Ecto neural progenitor cell (in vitro differentiated cells): ENCODE results near the gene DMD.

Source experiments
- DNase-seq: peaks from one replicate; pipeline ENCODE4 v3.0.0-alpha.2; 2018; ENCODE audit warnings: low spot score

DMD gene

DNA sequence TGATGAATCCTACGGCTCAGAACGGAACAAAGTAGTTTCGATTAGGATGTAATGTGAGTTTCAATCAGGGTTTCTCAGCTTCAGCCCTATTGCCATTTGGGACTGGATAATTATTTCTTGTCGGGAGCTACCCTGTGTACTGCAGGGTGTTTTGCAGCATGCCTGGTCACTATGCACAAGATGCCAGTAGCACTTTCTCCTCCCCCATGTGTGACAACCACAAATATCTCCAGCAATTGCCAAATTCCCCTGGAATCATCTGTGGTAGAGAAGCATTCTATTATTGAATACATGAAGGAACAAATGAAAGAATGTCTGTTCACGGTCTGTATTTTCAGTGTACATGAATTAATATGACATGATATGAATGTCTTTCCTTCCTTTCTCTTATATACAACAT is 1356.6 kb downstream of the DMD start:
- no peak for DNase-seq

DNA sequence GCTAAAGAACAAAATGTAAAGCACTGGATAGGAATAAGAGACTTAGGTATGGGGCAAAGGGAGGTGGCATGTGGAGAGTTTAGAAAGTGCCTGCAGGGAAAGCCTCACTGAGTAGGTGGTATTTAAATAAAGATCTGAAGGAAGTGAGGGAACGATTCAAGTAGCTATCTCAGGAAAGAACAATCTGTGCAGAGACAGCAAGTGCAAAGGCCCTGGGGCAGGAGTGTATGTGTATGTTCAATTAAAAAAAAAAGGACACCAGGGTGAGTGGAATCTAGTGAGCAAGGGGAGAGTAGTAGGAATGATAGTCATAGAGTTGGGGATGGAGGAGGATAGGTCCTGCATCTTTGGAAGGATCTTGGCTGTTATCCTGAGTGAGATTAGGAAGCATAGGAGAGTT is 1359.6 kb downstream of the DMD start:
- DNase-seq, result no peak

DNA sequence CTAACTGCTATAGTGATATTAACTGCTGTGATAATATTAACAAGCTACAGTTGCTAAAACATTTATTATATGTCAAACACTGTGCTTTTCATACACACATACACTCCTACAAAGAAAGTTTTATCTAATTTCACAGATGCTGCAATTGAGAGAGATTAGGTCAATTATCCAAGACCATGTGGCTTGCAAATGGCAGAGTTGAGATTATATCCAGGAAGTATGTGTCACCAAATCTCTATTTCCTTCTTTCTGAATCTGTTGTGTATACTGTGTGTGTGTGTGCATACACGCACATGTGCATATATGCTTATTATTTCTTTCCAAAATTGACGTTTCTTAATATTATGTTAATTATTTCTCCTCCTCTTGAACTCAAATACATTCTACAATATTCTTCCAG is 1363.6 kb downstream of the DMD start:
- no peak for DNase-seq

DNA sequence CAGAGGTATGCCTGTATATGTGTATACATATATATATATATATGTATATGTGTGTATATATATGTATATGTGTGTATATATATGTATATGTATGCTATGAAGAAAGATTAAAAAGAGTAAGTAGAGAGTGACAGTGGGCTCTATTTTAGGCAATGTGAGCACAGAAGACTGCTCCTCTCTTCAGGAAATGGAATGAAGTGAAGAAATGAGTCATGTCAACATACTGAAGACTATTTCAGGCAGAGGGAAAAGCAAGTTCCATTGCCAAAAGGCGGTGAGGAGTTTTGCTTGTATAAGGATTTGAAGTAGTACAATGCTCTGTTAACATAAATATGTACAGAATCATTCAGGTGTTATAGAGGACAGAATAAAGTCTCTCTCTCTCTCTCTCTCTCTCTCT is 1366.3 kb downstream of the DMD start:
- DNase-seq, result no peak

DNA sequence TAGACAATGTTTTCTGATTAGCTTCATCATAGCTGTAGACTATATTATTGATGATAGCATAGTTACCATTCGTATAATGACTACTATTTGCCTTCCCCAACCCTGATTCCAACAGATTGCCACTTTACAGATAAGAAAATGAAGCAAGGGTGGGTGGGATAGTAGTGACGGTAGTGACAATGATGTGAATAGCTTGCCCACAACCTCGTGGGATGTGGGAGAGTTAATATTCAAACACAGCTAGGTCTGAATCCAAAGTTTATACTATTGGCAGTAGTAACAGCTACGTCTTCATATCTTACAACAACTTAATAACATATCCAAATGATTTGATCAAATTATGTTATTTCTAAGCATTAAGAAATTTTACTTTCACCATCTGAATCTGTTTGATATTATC is 1372.7 kb downstream of the DMD start:
- DNase-seq, result no peak

DNA sequence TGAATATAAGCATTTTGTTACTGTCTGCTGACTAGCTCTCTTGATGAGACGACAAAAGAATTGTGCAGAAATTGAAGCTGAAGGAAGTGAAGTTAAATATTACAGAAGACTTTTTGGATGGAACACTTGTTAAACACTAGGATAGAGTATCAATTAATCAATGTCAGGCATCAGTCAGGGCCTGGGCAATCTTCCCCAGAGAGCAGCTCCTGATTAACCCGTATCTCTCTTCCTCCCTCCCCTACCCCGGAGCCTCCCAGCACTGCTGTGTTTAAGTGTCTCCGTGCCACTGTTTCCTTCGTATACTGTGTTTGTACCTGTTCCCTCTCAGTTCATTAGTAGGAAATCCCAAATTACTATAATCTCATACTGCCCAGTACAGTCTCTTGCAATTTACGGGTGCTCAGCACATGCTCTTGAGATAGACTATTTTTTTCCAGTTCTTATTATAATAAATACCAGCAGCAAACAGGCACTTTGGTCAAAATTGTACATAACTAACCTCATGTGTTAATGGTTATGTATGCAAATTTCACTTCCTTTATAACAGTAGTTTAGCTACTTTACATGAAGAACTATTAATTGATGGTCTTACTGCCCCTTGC is 1373.8 kb downstream of the DMD start:
- no peak for DNase-seq

DNA sequence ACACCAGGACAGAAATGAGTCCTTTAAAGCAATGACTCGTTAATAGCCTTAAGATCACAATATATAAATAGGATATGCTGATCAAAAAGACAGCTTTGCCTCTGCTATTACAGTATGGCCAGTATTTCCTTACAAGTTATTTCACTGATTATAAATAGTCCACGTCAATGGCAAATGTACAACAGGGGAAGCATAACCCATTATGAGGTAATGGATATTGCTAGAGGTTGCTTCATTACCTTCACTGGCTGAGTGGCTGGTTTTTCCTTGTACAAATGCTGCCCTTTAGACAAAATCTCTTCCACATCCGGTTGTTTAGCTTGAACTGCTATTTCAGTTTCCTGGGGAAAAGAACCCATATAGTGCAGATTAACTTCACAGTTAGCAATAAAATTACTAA is 1374.9 kb downstream of the DMD start:
- DNase-seq, result no peak

DNA sequence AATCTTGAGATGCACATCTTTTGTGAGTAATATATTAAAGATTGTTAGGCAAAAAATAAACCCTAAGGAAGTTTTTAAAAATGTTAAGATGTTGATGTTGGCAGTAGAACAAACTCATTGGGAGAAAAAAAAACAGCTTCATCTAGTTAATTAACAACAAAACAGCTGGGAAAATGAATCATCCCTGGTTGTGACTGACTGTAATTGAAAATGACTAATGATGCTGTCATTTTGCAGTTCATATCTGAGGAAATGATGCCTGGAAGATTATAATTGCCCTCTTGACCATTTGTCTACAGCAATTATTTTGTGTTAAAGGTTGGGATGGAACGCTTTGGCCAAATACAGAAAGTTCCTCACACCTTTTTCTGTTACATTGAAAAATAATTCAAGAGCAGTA is 1379.1 kb downstream of the DMD start:
- DNase-seq, result no peak

DNA sequence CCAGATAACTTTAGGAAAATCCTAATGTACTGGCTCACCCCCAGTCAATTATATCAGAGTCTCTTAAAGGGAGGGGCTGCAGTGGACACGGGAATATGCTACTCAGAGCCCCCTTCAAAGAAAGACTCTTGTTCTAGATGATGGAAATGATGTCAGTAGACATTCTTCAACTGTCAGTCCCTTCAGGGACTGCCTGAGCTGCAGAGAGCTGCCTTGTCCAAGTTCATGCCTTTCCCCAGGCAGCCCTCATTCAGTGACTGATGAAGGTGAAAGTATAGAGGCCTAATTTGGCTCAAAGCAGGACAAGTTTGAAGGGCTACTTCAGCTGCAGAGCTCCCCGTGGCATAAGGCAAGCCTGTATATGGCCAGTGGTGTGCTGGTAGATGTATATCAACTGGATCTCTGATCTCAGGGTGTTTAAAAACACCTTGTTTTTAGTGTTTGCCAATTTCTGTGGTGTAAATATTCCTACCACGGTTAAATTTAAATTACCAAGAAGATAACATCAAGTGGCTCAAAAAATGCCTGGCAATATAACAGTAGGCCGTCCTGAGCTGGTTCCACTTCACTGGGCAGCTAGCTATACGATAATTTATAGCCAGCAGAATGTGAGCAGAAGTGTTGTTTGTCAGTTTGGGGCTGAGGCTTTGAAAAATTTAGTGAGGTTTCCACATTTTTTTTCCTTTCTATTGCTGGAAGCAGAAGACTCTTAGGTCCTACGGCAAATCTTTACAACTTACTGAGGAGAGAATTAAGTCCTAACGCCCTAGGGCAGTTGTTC is 1390.7 kb downstream of the DMD start:
- no peak for DNase-seq

DNA sequence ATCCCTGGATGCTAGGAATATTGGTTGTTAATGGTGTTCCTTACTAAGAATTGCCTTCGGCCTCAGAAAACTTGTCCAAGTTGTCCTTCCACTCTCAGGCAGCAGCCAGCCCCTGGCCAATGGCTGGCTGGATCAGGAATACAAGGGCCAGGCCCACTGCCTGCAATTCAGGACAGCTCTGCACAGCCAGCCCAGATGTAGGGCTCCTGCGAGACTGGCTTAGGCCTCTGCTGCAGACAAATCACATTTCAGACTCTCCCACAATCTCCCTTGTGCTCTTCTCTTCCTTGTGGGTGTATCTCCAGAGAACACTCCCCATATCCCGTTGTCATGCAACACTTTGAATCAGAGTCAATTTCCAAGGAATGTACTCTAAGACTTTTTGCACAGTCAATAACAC is 1391.9 kb downstream of the DMD start:
- DNase-seq, result no peak

DNA sequence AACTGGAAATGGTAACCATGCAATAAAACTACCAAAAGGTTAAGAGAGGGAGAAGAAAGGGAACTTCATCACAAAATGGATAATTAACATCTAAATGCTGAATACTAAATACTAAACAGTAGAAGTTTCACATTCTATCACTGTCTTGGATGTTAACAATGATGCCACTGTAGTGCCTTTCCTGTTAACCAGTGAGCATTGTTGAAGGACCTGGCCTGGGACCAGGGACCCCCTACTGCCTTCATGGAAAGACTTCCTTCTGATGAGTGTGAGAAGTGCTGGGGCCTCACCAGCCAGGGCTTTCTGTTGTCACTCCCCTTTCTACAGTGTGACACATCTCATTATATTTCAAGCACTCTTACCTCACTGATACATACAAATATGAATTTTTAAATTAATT is 1400.2 kb downstream of the DMD start:
- no peak for DNase-seq

DNA sequence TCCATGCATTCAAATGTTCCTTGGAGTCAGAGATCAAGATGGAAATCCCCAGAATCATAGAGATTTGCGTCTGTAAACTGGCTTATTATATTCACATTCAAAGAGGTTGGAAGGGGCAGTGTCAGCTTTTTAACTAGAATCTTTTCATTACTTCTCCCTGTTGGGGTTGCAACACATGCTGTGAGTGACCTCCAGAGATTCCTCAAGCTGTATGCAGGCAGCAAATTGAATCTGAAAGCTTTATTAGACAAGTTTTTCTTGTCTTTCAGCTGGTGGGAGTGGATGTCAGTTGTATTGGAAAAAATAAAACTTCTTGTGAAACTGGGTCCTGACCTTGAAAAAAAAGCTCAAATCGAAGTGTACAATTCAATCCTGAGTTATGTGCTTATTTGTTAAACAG is 1403.0 kb downstream of the DMD start:
- no peak for DNase-seq

DNA sequence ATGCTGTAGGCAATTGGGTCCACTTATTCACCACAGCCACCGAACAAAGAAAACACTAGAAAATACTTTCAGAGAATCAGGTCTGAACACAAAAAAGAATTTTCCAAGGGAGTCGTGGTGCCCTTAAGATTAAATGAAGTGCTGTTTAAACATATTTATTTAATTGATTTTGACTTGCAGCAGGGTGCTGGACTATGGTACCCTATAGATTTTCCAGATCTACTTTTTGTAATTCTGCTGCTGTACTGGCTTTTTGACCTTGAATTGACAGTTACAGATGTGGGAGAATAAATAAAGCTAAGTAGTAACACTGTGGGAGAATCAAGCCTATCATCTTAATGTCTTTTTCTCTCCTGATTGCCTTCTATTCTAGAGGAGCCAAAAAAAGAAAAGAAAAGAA is 1404.2 kb downstream of the DMD start:
- DNase-seq, result no peak

DNA sequence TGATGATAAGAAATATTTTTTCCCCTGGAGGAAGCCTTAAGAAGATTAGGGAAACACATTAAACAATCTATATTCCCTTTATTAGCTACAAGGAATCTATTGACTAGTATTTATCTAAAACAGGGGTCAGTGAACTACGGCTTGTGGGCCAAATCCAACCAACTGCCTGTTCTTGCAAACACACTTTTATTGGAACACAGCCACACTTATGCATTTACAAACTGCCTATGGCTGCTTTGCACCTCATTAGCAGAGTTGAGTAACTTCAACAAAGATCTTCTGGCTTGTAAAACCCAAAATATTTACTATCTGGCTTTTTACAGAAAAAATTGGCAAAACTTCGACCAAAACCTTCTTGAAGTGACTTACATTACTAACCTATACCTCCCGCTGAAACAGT is 1405.6 kb downstream of the DMD start:
- DNase-seq, result no peak

DNA sequence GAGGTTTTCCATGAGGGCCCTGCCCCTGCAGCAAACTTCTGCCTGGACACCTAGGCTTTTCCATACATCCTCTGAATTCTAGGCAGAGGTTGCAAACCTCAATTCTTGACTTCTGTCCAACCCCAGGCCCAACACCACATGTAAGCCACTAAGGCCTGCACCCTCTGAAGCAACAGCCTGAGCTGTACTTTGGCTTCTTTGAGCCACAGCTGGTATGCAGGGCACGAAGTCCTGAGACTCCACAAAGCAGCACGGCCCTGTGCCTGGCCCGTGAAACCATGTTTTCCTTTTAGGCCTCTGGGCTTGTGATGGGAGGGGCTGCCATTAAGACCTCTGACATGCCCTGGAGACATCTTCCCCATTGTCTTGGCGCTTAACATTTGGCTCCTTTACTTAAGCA is 1411.1 kb downstream of the DMD start:
- DNase-seq, result no peak

DNA sequence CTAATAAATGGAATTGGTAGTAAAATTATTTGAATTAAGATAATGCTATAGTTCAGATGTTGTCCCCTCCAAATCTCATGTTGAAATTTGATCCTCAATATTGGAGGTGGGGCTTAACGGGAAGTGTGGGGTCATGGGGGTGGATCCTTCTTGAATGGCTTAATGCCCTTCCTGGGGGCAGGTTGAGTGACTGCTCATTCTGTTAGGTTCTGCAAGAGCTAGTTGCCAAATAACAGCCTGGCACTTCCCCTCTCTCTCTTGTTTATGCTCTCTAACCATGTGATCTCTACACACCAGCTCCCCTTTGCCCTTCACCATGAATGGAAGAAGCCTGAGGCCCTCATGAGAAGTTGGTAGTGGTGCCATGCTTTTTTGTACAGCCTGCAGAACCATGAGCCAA is 1414.7 kb downstream of the DMD start:
- DNase-seq, result no peak

DNA sequence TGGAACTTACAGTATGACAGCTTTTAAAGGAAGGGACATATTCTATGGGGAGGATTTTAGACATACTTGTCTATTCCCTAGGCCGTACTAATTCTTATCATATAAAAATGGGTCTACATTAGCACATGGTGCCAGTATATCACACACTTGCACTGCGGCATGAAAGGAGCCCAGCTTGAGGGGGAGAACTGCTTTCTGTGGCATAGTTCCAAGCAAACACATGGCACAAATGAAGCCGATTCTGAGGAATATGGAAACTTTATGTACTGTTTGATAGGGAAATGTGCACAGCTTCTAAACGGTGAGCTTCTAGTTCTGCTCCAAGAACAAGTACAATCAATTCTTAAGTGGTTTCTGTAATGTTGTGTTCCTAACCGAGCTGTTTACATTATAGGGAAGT is 1463.9 kb downstream of the DMD start:
- DNase-seq, result no peak

DNA sequence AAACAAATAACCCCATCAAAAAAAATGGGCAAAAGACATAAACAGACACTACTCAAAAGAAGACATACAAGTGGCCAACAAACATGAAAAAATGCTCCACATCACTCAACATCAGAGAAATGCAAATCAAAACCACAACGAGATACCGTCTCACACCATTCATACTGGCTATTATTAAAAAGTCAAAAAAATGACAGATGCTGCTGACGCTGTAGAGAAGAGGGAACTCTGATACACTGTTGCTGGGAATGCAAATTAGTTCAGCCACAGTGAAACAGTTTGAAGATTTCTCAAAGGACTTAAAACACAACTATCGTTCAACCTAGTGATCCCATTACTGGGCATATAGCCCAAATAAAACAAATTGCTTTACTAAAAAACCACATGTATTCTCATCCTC is 1468.3 kb downstream of the DMD start:
- DNase-seq, result no peak

DNA sequence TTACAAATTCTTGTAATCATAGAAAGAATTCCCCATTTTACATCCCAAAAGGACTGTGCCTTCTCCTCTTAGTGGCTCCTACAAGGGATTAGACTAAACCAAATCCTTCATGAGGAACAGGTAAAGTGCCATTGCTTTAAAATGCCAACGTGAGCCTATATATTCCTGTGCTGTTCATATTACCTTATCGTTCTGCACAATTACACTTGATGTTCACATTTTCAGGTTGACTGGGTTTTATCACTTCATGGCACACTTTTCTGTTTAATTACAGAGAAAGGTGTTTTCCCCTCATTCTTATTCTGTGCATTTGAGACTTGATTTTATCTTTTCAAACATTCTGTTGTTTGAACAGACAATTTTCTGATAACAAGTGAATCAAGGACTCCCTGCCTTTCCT is 1493.9 kb downstream of the DMD start:
- no peak for DNase-seq

DNA sequence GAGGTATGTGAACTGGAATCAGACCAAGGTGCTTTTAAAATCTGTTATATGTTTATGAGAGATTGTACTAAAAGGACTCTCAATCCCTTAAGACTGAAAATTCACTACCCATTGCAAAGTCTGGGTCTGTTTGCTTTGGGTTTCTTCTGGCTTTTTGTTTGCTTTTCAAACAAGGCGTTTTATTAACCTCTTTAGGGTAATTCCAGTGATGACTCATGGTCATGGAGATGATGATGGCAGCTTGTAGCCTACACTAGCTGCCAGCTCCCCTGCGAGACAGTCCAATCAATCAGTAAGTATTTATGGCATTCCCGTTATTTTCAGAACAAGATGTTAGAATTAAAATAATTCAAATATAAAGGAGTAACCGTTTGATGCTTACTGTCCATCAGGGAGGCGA is 1495.7 kb downstream of the DMD start:
- no peak for DNase-seq

DNA sequence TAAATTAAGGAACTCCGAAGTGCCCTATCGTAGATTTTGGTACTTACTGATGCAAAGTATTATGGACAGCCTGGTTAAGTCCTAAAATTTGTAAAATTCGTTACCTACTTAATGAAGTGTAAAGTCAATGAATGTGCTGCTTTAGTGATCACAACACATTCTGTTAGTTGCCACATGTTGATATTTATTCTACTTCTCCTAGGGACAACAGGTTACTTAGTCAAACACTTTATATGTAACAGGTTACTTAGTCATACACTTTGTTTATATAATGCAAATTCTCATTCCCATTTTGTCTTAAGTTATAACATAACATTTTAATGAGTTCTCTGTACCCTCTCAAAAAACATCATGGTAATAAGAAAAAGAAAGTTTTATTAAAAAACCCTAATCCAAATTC is 1496.6 kb downstream of the DMD start:
- no peak for DNase-seq

DNA sequence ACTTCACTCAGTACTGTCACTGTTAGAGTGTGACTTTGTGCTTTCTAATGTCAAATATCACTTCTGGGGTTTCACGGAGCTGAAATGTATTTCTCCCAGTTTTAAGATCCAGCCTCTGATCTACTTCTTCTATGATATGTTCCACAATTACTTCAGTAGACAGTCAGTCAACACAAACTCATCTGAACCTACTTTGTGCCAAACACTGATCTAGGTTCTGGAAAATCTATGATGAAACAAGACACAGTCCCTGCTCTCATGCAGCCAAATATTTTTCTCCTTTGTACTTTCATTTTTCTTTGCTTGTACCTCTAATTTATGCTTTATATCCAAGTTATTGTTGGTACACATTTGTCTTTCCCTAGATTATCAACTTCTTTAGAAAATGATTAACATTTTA is 1498.2 kb downstream of the DMD start:
- no peak for DNase-seq

DNA sequence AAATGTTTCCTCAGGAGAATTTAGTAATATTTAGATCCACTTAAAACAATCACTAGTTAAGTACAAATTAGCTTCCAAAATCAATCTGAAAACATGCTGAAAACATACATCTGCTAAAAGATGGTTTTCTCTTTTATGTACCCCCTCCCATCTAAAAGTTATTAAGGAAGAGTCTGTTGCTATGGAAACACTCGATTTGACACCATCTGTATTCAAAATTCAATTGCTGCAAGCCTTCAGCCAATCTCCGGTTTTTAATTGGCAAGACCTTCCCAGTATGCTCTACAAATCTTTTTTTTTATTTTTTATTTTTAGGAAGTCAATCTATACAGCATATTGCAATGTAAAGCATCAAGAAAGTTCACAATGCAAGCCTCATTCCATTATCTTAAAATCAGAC is 1500.2 kb downstream of the DMD start:
- no peak for DNase-seq

DNA sequence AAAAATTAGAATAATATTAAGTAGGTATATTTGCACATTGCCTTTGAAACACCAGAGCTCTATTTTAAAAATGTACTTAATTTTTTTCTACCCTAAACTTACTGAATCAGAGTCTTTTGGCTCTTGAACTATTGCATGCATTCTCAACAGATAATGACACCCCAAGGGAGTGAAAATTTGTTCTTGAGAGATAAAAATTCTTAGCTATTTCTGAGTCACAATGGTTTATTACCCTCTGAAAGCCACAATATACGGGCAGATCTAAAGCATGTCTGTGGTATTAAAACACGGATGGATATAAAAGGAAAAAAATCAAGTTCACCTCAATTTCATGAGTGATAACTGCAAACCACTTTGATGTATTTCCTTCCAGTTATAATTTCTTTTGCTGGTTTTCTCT is 1503.2 kb downstream of the DMD start:
- no peak for DNase-seq
